SU-DHL-6 (cell line): ENCODE results near the gene TUBG1.

Experiments used
- H2AFZ ChIP-seq: fragments of 200-600 bp; sonication (generic); 2 replicates; pipeline ENCODE4 v1.6.1; 2014; ENCODE audit warnings: low read depth, mild to moderate bottlenecking, moderate library complexity, mixed read lengths, antibody characterized with exemption, low read length; ENCODE audit not compliant: severe bottlenecking
- H3F3A ChIP-seq: fragments of 200-600 bp; shearing (Covaris generic); 2 replicates; pipeline ENCODE4 v1.6.0; 2016; ENCODE audit warnings: antibody characterized with exemption, mild to moderate bottlenecking; ENCODE audit not compliant: insufficient read depth
- H3K27ac ChIP-seq: fragments of 200-600 bp; sonication (generic); 2 replicates; pipeline ENCODE4 v1.5.1; 2016; ENCODE audit warnings: low read depth, mild to moderate bottlenecking, low read length, moderate library complexity, mixed read lengths
- H3K27me3 ChIP-seq: fragments of 200-600 bp; sonication (generic), shearing (Covaris generic); 2 replicates; pipeline ENCODE4 v1.6.0; 2014; ENCODE audit warnings: mild to moderate bottlenecking, low read length
- H3K36me3 ChIP-seq: fragments of 200-600 bp; sonication (generic); 2 replicates; pipeline ENCODE4 v1.6.1; 2014; ENCODE audit warnings: mild to moderate bottlenecking, low read length, mixed read lengths
- H3K4me2 ChIP-seq: fragments of 300-600, 200-600 bp; shearing (Covaris generic), sonication (generic); 2 replicates; pipeline ENCODE4 v1.6.0; 2014; ENCODE audit warnings: low read length, low read depth, mild to moderate bottlenecking; ENCODE audit not compliant: poor library complexity, severe bottlenecking
- H3K4me3 ChIP-seq: fragments of 200-600 bp; sonication (generic); 2 replicates; pipeline ENCODE4 v1.5.1; 2014; ENCODE audit warnings: antibody characterized with exemption, low read length, mild to moderate bottlenecking, mixed read lengths; ENCODE audit not compliant: insufficient read depth, poor library complexity, severe bottlenecking
- H3K79me2 ChIP-seq: fragments of 200-600 bp; sonication (generic); 2 replicates; pipeline ENCODE4 v1.6.1; 2014; ENCODE audit warnings: mild to moderate bottlenecking, low read length, moderate library complexity; ENCODE audit not compliant: insufficient read depth
- H3K9ac ChIP-seq: fragments of 200-600 bp; sonication (generic); 2 replicates; pipeline ENCODE4 v1.7.0; 2014; ENCODE audit warnings: mild to moderate bottlenecking, low read length
- H3K9me2 ChIP-seq: fragments of 200-600 bp; sonication (generic); replicated peaks from 2 replicates; pipeline ENCODE4 v1.6.1; 2014; ENCODE audit warnings: low read length; ENCODE audit not compliant: insufficient read depth
- H3K9me3 ChIP-seq: fragments of 200-600 bp; sonication (generic); 2 replicates; pipeline ENCODE4 v1.6.1; 2014; ENCODE audit warnings: low read length, mixed read lengths; ENCODE audit not compliant: insufficient read depth
- H4K20me1 ChIP-seq: fragments of 200-600 bp; sonication (generic); 2 replicates; pipeline ENCODE4 v1.6.1; 2014; ENCODE audit warnings: low read depth, mild to moderate bottlenecking, antibody characterized with exemption, low read length, moderate library complexity, mixed read lengths
- CTCF ChIP-seq: fragments of 200-600 bp; sonication (generic); IDR thresholded peaks from one replicate; pipeline ENCODE4 v1.5.1; 2017; ENCODE audit warnings: antibody characterized with exemption, mild to moderate bottlenecking, low read length, moderate library complexity; ENCODE audit not compliant: insufficient read depth, poor library complexity, severe bottlenecking
- EZH2phosphoT487 ChIP-seq: fragments of 200-600 bp; sonication (generic), shearing (Covaris generic); conservative IDR thresholded peaks from 2 replicates; pipeline ENCODE4 v1.6.1; 2018; ENCODE audit warnings: mild to moderate bottlenecking, antibody characterized with exemption, low read length, moderate library complexity, mixed read lengths

Gene TUBG1

GRCh38 chr17:42566215-42566882 lies 43.1 kb upstream of the TUBG1 start:
- no peak for TF ChIP-seq EZH2phosphoT487
- TF ChIP-seq CTCF = no peak
- peak overlapping the region; percentile 86 for H3K4me2 ChIP-seq

GRCh38 chr17:42566883-42567573 lies 42.5 kb upstream of the TUBG1 start, which contains the start of gene MLX:
Gene MLX (plus strand): TSS chr17:42567100. CDS start chr17:42567125, 25 bp downstream.
- Histone ChIP-seq H3K4me2 (peak within 1 kb of the TSS; percentile 86), H3K9me2 (no peaks in the 10 kb centered on the region), H3K36me3 (peaks cover 7% of the 10 kb centered on the region; the same call in 1 of the 2 replicates), H3K27ac (peak within 1 kb of the TSS; percentile 69), H3K9me3 (no peaks in the 10 kb centered on the region), H3K9ac (peak within 1 kb of the TSS; percentile 78), H4K20me1 (no peaks in the 10 kb centered on the region), H3K79me2 (peaks cover 35% of the 10 kb centered on the region), H3F3A (0 out of 2 replicates have a peak, but pooled peaks cover 5% of the 10 kb centered on the region), H3K4me3 (peak within 1 kb of the TSS; percentile 79), H2AFZ (no peak within 1 kb of the TSS), H3K27me3 (no peaks in the 10 kb centered on the region)
- no peak for TF ChIP-seq EZH2phosphoT487
- no peak for TF ChIP-seq CTCF

More at GRCh38 chr17:42566215-42566882, 43.1 kb upstream of the TUBG1 start:
- Histone ChIP-seq H4K20me1 (no peaks in the 10 kb centered on the region), H3K9ac (peak overlapping the region; percentile 78), H3K27ac (peak overlapping the region; percentile 25), H3K9me3 (no peaks in the 10 kb centered on the region), H3K79me2 (peaks cover 40% of the 10 kb centered on the region), H3K27me3 (no peaks in the 10 kb centered on the region), H3K9me2 (no peaks in the 10 kb centered on the region), H3K36me3 (0 out of 2 replicates have a peak, but pooled peaks cover under 1% of the 10 kb centered on the region), H3F3A (0 out of 2 replicates have a peak, but pooled peaks cover 5% of the 10 kb centered on the region), H2AFZ (no peak overlapping the region), H3K4me3 (peak overlapping the region; percentile 79)

- peaks cover 10% of the 10 kb centered on the region; the same call in 1 of the 2 replicates for H3K36me3 ChIP-seq
- no peak overlapping the region for H2AFZ ChIP-seq
- H3K4me3 ChIP-seq = no peak overlapping the region
- no peaks in the 10 kb centered on the region for H3K27me3 ChIP-seq
- H3K9me3 ChIP-seq = no peaks in the 10 kb centered on the region
- H3K4me2 ChIP-seq = no peak overlapping the region
- H3K79me2 ChIP-seq = peaks cover 20% of the 10 kb centered on the region
- no peaks in the 10 kb centered on the region for H3K9me2 ChIP-seq
- no peak for TF ChIP-seq EZH2phosphoT487
- TF ChIP-seq CTCF = no peak
- H4K20me1 ChIP-seq = no peaks in the 10 kb centered on the region
- H3K9ac ChIP-seq = no peak overlapping the region
- H3K27ac ChIP-seq = no peak overlapping the region
- peaks cover 13% of the 10 kb centered on the region; the same call in 1 of the 2 replicates for H3F3A ChIP-seq
Observed at GRCh38 chr17:42568341-42569111, 41.0 kb upstream of the TUBG1 start.
